A549 (cell line): ENCODE results near the gene USP9X. TPM values are rescaled to one million over a fixed set of nuclear protein-coding genes. Genes with fewer than 3 reads are reported as not detected.

Experiments
- ATAC-seq, 2 experiments: fragments of 200-7000 bp in 1 of 2; fragments of >200 bp in 1 of 2; cut with Nextera tagmentation in 1 of 2; cut with Tn5 transposase in 1 of 2; 3 replicates each; pipeline versions ENCODE4 v1.8.0 to v1.9.1; 2018 to 2020; ENCODE audit warnings: mild to moderate bottlenecking in 1 of 2, moderate library complexity in 1 of 2
- CTCF ChIA-PET: fragments of 300-600 bp; sonication (Branson Sonifier 250); formaldehyde crosslinking; extraction: SDS; loops from one replicate; lab custom pipeline; 2021; ENCODE audit warnings: antibody characterized with exemption, inconsistent platforms; lab: Yijun Ruan, JAX
- POLR2A ChIA-PET: fragments of 350-600 bp; formaldehyde crosslinking; extraction: SDS; loops from one replicate; lab custom pipeline; 2021; ENCODE audit warnings: antibody characterized with exemption, inconsistent platforms; lab: Yijun Ruan, JAX
- DNase-seq, 2 experiments: peaks; one replicate each; pipeline versions ENCODE4 v3.0.0 to v3.0.0-alpha.2; 2011 to 2016; ENCODE audit warnings: low read depth in 1 of 2, low spot score in 1 of 2
- FAIRE-seq: peaks from 2 replicates; lab custom pipeline; 2011; peaks lifted over from hg19 to GRCh38; lab: Jason Lieb, UNC
- H3K27ac ChIP-seq, 2 experiments: fragments of >200 bp; sonication (Bioruptor Twin); formaldehyde crosslinking; 3 replicates each; pipeline ENCODE4 v1.5.1; 2016 to 2017
- H3K4me1 ChIP-seq: fragments of >200 bp; sonication (Bioruptor Twin); formaldehyde crosslinking; 3 replicates; pipeline ENCODE4 v1.6.1; 2016
- H3K4me2 ChIP-seq: fragments of >200 bp; sonication (Bioruptor Twin); formaldehyde crosslinking; 3 replicates; pipeline ENCODE4 v1.6.1; 2016
- H3K4me3 ChIP-seq: fragments of >200 bp; sonication (Bioruptor Twin); formaldehyde crosslinking; 3 replicates; pipeline ENCODE4 v1.5.1; 2016
- H3K9me3 ChIP-seq: fragments of >200 bp; sonication (Bioruptor Twin); formaldehyde crosslinking; 3 replicates; pipeline ENCODE4 v1.6.1; 2016
- BHLHE40 ChIP-seq: IDR thresholded peaks from 2 replicates; pipeline ENCODE4 v1.6.1; 2012; ENCODE audit warnings: low read depth, low read length, inconsistent platforms
- CHD4 ChIP-seq: fragments of 200-600 bp; sonication (generic); IDR thresholded peaks from 2 replicates; pipeline ENCODE4 v1.6.1; 2016; ENCODE audit warnings: antibody characterized with exemption, mild to moderate bottlenecking, borderline replicate concordance
- EHMT2 ChIP-seq: fragments of 200-600 bp; sonication (generic); IDR thresholded peaks from 2 replicates; pipeline ENCODE4 v1.6.1; 2016; ENCODE audit warnings: antibody characterized with exemption, low read depth, mild to moderate bottlenecking, moderate library complexity
- EP300 ChIP-seq, 2 experiments: fragments of >200 bp; sonication (Bioruptor Twin); formaldehyde crosslinking; IDR thresholded peaks; 2 replicates in 1 of 2; 3 replicates in 1 of 2; pipeline ENCODE4 v1.6.1; 2016 to 2017
- ESRRA ChIP-seq: fragments of 150-350 bp; IDR thresholded peaks from 2 replicates; pipeline ENCODE4 v1.6.1; 2014; ENCODE audit warnings: mild to moderate bottlenecking, low read length, borderline replicate concordance
- FOSL2 ChIP-seq, 2 experiments: fragments of 450-650 bp in 1 of 2; fragments of >200 bp in 1 of 2; sonication (Bioruptor Twin) in 1 of 2; formaldehyde crosslinking; IDR thresholded peaks; 2 replicates each; pipeline versions ENCODE4 v1.5.0 to v1.6.1; 2016 to 2020; ENCODE audit warnings: mild to moderate bottlenecking in 1 of 2, moderate library complexity in 1 of 2
- FOXS1 ChIP-seq: fragments of 250-450 bp; sonication (Bioruptor Pico); IDR thresholded peaks from 2 replicates; pipeline ENCODE4 v1.5.0; 2020; ENCODE audit warnings: mild to moderate bottlenecking, moderate library complexity
- GATA3 ChIP-seq: IDR thresholded peaks from 2 replicates; pipeline ENCODE4 v1.6.1; 2012; ENCODE audit warnings: borderline replicate concordance
- HEYL ChIP-seq: fragments of 250-450 bp; sonication (Bioruptor Pico); IDR thresholded peaks from 2 replicates; pipeline ENCODE4 v1.8.0; 2021; ENCODE audit warnings: mild to moderate bottlenecking, moderate library complexity
- HOXB13 ChIP-seq: fragments of 250-450 bp; sonication (Bioruptor Pico); IDR thresholded peaks from 2 replicates; pipeline ENCODE4 v1.5.0; 2020; ENCODE audit warnings: low read depth, mild to moderate bottlenecking, moderate library complexity
- JUN ChIP-seq, 2 experiments: fragments of >200 bp; sonication (Bioruptor Twin); formaldehyde crosslinking; IDR thresholded peaks; 2 replicates in 1 of 2; 3 replicates in 1 of 2; pipeline ENCODE4 v1.6.1; 2016 to 2017
- PHF8 ChIP-seq: fragments of 200-600 bp; sonication (generic); IDR thresholded peaks from 2 replicates; pipeline ENCODE4 v1.6.1; 2016; ENCODE audit warnings: low read depth, mild to moderate bottlenecking, antibody characterized with exemption, moderate library complexity, borderline replicate concordance
- POLR2A ChIP-seq: IDR thresholded peaks from 2 replicates; pipeline ENCODE4 v1.6.1; 2012; ENCODE audit warnings: mild to moderate bottlenecking, low read length
- RAD21 ChIP-seq, 2 experiments: fragments of >200 bp in 1 of 2; sonication (Bioruptor Twin) in 1 of 2; formaldehyde crosslinking in 1 of 2; IDR thresholded peaks in 1 of 2; conservative IDR thresholded peaks in 1 of 2; 2 replicates in 1 of 2; 3 replicates in 1 of 2; pipeline ENCODE4 v1.6.1; 2012 to 2018; ENCODE audit warnings: inconsistent platforms in 1 of 2
- SMC3 ChIP-seq: fragments of >200 bp; sonication (Bioruptor Twin); formaldehyde crosslinking; IDR thresholded peaks from 3 replicates; pipeline ENCODE4 v1.6.1; 2018; ENCODE audit warnings: inconsistent platforms
- ZFP36 ChIP-seq: fragments of 450-650 bp; IDR thresholded peaks from 2 replicates; pipeline ENCODE4 v1.6.1; 2014; ENCODE audit warnings: borderline replicate concordance; ENCODE audit not compliant: partially characterized antibody
- ZSCAN20 ChIP-seq: fragments of 250-450 bp; sonication (Bioruptor Pico); IDR thresholded peaks from 2 replicates; pipeline ENCODE4 v1.8.0; 2022; ENCODE audit warnings: mild to moderate bottlenecking, moderate library complexity
- WGBS: methylation state at CpG from one replicate; pipeline ENCODE4 v1.1.6; 2017; ENCODE audit errors: missing lambda C conversion rate; 5-methylcytosine and 5-hydroxymethylcytosine counted together
- polyA plus RNA-seq, 4 experiments: library from polyadenylated mRNA; depleted of rRNA in 3 of 4; stranded (reverse); fragments of >200 nt; fragmentation: RNase III in 1 of 4; extraction: RNeasy Plus Mini Kit Qiagen cat#74134 plus additional on column Dnase treatment in 1 of 4; gene quantifications; 2 replicates in 3 of 4; 3 replicates in 1 of 4; pipeline ENCODE4 v1.2.3, GENCODE V29; 2011 to 2017
- TF ChIP-seq, protein P1 (sequence below): fragments of 250-450 bp; sonication (Bioruptor Pico); IDR thresholded peaks from 2 replicates; pipeline ENCODE4 v1.5.0; 2021; ENCODE audit warnings: mild to moderate bottlenecking, moderate library complexity, borderline replicate concordance
- TF ChIP-seq, protein P2 (sequence below): fragments of 150-350 bp; IDR thresholded peaks from 2 replicates; pipeline ENCODE4 v1.6.1; 2014; ENCODE audit warnings: low read depth, mild to moderate bottlenecking, low read length
- TF ChIP-seq, protein P3 (sequence below): IDR thresholded peaks from 2 replicates; pipeline ENCODE4 v1.6.1; 2012
- TF ChIP-seq, protein P4 (sequence below): fragments of 450-650 bp; IDR thresholded peaks from 2 replicates; pipeline ENCODE4 v1.6.1; 2014; ENCODE audit warnings: antibody characterized with exemption

USP9X gene
- polyA plus RNA-seq, 2 of the 4 experiments (the other 2 are of a cell fraction) = 30.7 to 70.4 TPM

DNA sequence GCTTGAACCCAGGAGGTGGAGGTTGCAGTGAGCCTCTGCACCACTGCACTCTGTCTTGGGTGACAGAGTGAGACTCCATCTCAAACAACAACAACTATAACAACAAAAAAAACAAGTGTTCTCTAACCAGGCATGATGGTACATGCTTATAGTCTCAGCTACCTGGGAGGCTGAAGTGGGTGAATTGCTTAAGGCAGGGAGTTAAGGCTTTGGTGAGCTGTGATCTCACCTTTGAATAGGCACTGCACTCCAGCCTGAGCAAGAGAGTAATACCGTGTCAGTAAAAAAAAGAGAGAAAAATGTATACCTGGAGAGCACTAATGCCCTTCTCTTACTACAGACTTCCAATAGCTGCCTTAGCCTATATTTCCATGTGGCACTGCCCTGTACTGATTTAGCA, 18.9 kb upstream of the USP9X start:
- DNase-seq (no peak), ATAC-seq (no peak), FAIRE-seq (no peak)
- H3K4me1 ChIP-seq = no peaks in the 10 kb centered on the region
- no peak overlapping the region for H3K27ac ChIP-seq
- TF ChIP-seq POLR2A = no peak
- H3K4me3 ChIP-seq = no peak overlapping the region
- 82% methylated on average over 1 of the region's 1 CpG for WGBS
- POLR2A ChIA-PET = interaction anchor here (1.4 kb wide), 1 partner anchor 18 kb away, joined by 4 read pairs; no protein-coding TSS in a partner anchor
- CTCF ChIA-PET = interaction anchor here (0.7 kb wide), 1 partner anchor 48 kb away, joined by 3 read pairs; no protein-coding TSS in a partner anchor
- H3K9me3 ChIP-seq = no peaks in the 10 kb centered on the region
- H3K4me2 ChIP-seq = no peak overlapping the region

DNA sequence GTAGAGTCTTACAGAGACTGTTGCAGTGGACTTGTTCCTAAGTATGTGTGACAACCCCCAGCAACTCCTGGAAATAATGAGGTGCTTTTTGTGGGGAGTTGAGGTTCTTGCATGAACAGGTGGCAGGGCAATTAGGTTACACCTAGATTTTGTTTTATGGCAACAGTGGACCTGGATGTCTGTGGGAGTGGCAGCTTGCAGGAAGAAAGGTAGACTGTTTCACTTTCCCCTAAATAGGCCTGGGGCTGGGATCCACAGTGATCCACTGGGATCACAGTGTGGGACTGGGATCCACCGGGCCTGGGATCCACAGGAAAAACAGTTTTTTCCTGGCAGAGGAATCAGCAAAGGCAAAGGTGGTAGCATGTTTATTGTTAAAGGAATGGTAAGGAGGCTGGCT, 18.3 kb upstream of the USP9X start:
- DNase-seq (no peak), ATAC-seq (no peak), FAIRE-seq (no peak)
- 89% methylated on average over 1 of the region's 1 CpG for WGBS
- Histone ChIP-seq H3K4me3 (no peak overlapping the region), H3K27ac (no peak overlapping the region), H3K4me2 (no peak overlapping the region), H3K4me1 (no peaks in the 10 kb centered on the region), H3K9me3 (no peaks in the 10 kb centered on the region)
- no peak for TF ChIP-seq RAD21 (conservative IDR thresholded peaks at IDR 0.05 in 1 of 2, IDR thresholded peaks at IDR 0.05 in 1 of 2)
- no peak for TF ChIP-seq EP300 (IDR thresholded peaks at IDR 0.05)
- no peak for TF ChIP-seq SMC3
- TF ChIP-seq JUN (IDR thresholded peaks at IDR 0.05) = no peak
- CTCF ChIA-PET = interaction anchor here (0.5 kb wide), 1 partner anchor 14 kb away, joined by 4 read pairs; no protein-coding TSS in a partner anchor
- POLR2A ChIA-PET = interaction anchor here (1.4 kb wide), 1 partner anchor 18 kb away, joined by 4 read pairs; no protein-coding TSS in a partner anchor

DNA sequence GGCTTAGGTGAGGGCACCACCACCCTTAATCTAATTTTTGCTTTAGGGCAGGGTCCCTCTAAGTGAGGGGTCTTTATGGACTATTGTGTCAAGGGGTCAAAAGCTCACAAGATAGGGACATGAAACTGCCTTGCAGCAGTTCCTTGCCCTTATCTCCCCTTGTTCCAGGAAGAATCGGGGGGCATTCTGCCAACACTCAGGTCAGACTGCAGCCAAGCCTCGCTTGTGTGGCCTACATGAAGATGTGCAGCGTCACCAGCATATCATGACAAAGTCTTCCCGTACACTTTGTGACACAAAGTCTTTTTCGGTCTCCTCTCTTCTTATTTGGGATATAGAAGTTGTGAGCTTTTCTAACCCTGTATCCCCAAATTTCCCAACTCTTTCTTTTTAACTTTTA, 17.5 kb upstream of the USP9X start:
- POLR2A ChIA-PET = no interaction called here
- WGBS = 92% methylated on average over 5 of the region's 5 CpGs
- FAIRE-seq (no peak), DNase-seq (no peak)
- H3K4me2 ChIP-seq = no peak overlapping the region
- TF ChIP-seq JUN (IDR thresholded peaks at IDR 0.05) = no peak
- TF ChIP-seq PHF8 = no peak
- TF ChIP-seq GATA3 = no peak
- TF ChIP-seq CHD4 = no peak
- no peak for TF ChIP-seq FOSL2 (IDR thresholded peaks at IDR 0.05)
- TF ChIP-seq FOSL2 (CRISPR knock-in tag; IDR thresholded peaks at IDR 0.05) = no peak
- no peak for TF ChIP-seq HOXB13 (CRISPR knock-in tag)
- TF ChIP-seq ESRRA = no peak
- TF ChIP-seq, protein P1, sequence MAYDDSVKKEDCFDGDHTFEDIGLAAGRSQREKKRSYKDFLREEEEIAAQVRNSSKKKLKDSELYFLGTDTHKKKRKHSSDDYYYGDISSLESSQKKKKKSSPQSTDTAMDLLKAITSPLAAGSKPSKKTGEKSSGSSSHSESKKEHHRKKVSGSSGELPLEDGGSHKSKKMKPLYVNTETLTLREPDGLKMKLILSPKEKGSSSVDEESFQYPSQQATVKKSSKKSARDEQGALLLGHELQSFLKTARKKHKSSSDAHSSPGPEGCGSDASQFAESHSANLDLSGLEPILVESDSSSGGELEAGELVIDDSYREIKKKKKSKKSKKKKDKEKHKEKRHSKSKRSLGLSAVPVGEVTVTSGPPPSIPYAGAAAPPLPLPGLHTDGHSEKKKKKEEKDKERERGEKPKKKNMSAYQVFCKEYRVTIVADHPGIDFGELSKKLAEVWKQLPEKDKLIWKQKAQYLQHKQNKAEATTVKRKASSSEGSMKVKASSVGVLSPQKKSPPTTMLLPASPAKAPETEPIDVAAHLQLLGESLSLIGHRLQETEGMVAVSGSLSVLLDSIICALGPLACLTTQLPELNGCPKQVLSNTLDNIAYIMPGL (CRISPR knock-in tag) = no peak
- no peak for TF ChIP-seq SMC3
- TF ChIP-seq ZSCAN20 (CRISPR knock-in tag) = no peak
- TF ChIP-seq, protein P2, sequence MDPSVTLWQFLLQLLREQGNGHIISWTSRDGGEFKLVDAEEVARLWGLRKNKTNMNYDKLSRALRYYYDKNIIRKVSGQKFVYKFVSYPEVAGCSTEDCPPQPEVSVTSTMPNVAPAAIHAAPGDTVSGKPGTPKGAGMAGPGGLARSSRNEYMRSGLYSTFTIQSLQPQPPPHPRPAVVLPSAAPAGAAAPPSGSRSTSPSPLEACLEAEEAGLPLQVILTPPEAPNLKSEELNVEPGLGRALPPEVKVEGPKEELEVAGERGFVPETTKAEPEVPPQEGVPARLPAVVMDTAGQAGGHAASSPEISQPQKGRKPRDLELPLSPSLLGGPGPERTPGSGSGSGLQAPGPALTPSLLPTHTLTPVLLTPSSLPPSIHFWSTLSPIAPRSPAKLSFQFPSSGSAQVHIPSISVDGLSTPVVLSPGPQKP = no peak
- no peak for TF ChIP-seq ZFP36
- TF ChIP-seq FOXS1 (CRISPR knock-in tag) = no peak
- no peak for TF ChIP-seq BHLHE40
- TF ChIP-seq, protein P3, sequence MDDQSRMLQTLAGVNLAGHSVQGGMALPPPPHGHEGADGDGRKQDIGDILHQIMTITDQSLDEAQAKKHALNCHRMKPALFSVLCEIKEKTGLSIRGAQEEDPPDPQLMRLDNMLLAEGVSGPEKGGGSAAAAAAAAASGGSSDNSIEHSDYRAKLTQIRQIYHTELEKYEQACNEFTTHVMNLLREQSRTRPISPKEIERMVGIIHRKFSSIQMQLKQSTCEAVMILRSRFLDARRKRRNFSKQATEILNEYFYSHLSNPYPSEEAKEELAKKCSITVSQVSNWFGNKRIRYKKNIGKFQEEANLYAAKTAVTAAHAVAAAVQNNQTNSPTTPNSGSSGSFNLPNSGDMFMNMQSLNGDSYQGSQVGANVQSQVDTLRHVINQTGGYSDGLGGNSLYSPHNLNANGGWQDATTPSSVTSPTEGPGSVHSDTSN = no peak
- TF ChIP-seq EHMT2 = no peak
- TF ChIP-seq HEYL (CRISPR knock-in tag) = no peak
- TF ChIP-seq, protein P4, sequence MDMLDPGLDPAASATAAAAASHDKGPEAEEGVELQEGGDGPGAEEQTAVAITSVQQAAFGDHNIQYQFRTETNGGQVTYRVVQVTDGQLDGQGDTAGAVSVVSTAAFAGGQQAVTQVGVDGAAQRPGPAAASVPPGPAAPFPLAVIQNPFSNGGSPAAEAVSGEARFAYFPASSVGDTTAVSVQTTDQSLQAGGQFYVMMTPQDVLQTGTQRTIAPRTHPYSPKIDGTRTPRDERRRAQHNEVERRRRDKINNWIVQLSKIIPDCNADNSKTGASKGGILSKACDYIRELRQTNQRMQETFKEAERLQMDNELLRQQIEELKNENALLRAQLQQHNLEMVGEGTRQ = no peak
- TF ChIP-seq, all 56 proteins: peak for 0
- no peaks in the 10 kb centered on the region for H3K9me3 ChIP-seq
- no peak for ATAC-seq
- H3K4me3 ChIP-seq = no peak overlapping the region
- H3K4me1 ChIP-seq = no peaks in the 10 kb centered on the region
- no peak overlapping the region for H3K27ac ChIP-seq
- CTCF ChIA-PET = interaction anchor here (0.8 kb wide), 1 partner anchor 40 kb away, joined by 3 read pairs; no protein-coding TSS in a partner anchor
